Lower leg skin (tissue), 4 donors: ENCODE data around the gene RPS15. TPM values are rescaled to one million over a fixed set of nuclear protein-coding genes. Genes with fewer than 3 reads are reported as not detected.

ENCODE experiments used
- DNase-seq, 2 donors: peaks; one replicate each; pipeline ENCODE4 v3.0.0-alpha.2; 2019; ENCODE audit warnings: low spot score in 2 of 2
- H3K4me3 ChIP-seq: fragments of 200-600 bp; sonication (generic); 2 replicates; pipeline ENCODE4 v1.5.1; 2017; ENCODE audit warnings: mild to moderate bottlenecking, low read depth; ENCODE audit not compliant: poor library complexity, severe bottlenecking
- CTCF ChIP-seq, 3 donors: fragments of 450-650 bp; IDR thresholded peaks; one replicate each; pipeline ENCODE4 v1.5.1; 2016; ENCODE audit warnings: antibody characterized with exemption in 3 of 3, mild to moderate bottlenecking in 3 of 3, moderate library complexity in 2 of 3
- POLR2A ChIP-seq, 2 donors: fragments of 450-650 bp; IDR thresholded peaks; one replicate each; pipeline ENCODE4 v1.6.1; 2016 to 2017; ENCODE audit warnings: antibody characterized with exemption in 2 of 2, mild to moderate bottlenecking in 1 of 2, moderate library complexity in 1 of 2
- WGBS, 2 donors: methylation state at CpG; one replicate each; pipeline ENCODE4 v1.1.5; 2018; 5-methylcytosine and 5-hydroxymethylcytosine counted together
- intact Hi-C: fragments of 100-400 bp; cut with DNase I; formaldehyde crosslinking; loops from one replicate; pipeline ENCODE4 v1.15.0; 2023; ENCODE audit warnings: low total_unique reads
- total RNA-seq, 4 donors: library from RNA; depleted of rRNA; stranded (reverse); fragments of >200 nt; gene quantifications; one replicate each; pipeline ENCODE4 v1.1.0, GENCODE V29; 2016

The RPS15 gene
- total RNA-seq, 4 donors from 2014 or later, result 2,226 to 7,190 (median 4,396) TPM

GRCh38 chr19:1425902-1426301 lies 12.3 kb upstream of the RPS15 start:
- 86 to 90% methylated on average over 14 of the region's 14 CpGs for WGBS, 2 donors
- intact Hi-C loops, result no loop called here
- TF ChIP-seq CTCF (IDR thresholded peaks at IDR 0.05) (no peak), POLR2A (IDR thresholded peaks at IDR 0.05) (no peak)
- H3K4me3 ChIP-seq, result no peak overlapping the region
- no peak for DNase-seq

GRCh38 chr19:1426736-1427135 lies 11.5 kb upstream of the RPS15 start:
- 85 to 91% methylated on average over 9 of the region's 9 CpGs for WGBS, 2 donors
- no peak overlapping the region for H3K4me3 ChIP-seq
- TF ChIP-seq POLR2A (IDR thresholded peaks at IDR 0.05) (no peak), CTCF (IDR thresholded peaks at IDR 0.05) (no peak)
- intact Hi-C loops, result no loop called here
- no peak for DNase-seq

- TF ChIP-seq POLR2A (IDR thresholded peaks at IDR 0.05) (no peak), CTCF (IDR thresholded peaks at IDR 0.05) (no peak)
- intact Hi-C loops, result no loop called here
- no peak overlapping the region for H3K4me3 ChIP-seq
- 90 to 91% methylated on average over 27 of the region's 27 CpGs for WGBS, 2 donors
- DNase-seq, result no peak
Observed at GRCh38 chr19:1427221-1427920, 10.8 kb upstream of the RPS15 start.

- intact Hi-C loops, result no loop called here
- no peak for DNase-seq
- TF ChIP-seq POLR2A (IDR thresholded peaks at IDR 0.05) (no peak), CTCF (IDR thresholded peaks at IDR 0.05) (no peak)
- 77 to 79% methylated on average over 26 to 41 of the region's 41 CpGs for WGBS, 2 donors
- H3K4me3 ChIP-seq, result no peak overlapping the region
Observed at GRCh38 chr19:1428738-1429391, 9.3 kb upstream of the RPS15 start.

GRCh38 chr19:1429750-1430149 lies 8.4 kb upstream of the RPS15 start:
- DNase-seq, result no peak
- TF ChIP-seq CTCF (IDR thresholded peaks at IDR 0.05), result no peak
- TF ChIP-seq POLR2A (IDR thresholded peaks at IDR 0.05), result no peak
- intact Hi-C loops, result no loop called here
- H3K4me3 ChIP-seq, result no peak overlapping the region
- WGBS, 2 donors, result 89 to 91% methylated on average over 14 of the region's 14 CpGs
